Retinal pigment epithelial cell (primary cell): ENCODE measurements around the gene TYW3.

Experiments
- DNase-seq: peaks from one replicate; pipeline ENCODE4 v3.0.0-alpha.2; 2010; ENCODE audit warnings: low read depth
- H3K4me3 ChIP-seq: 2 replicates; pipeline ENCODE4 v1.5.1; 2011; ENCODE audit warnings: mild to moderate bottlenecking, low read length, control low read depth, moderate library complexity
- CTCF ChIP-seq: conservative IDR thresholded peaks from 2 replicates; pipeline ENCODE4 v1.5.1; 2011; ENCODE audit warnings: low read depth, low read length, control low read depth, inconsistent platforms

Gene TYW3

GRCh38 chr1:74693473-74693872 is 39.5 kb upstream of the TYW3 start:
- no peak overlapping the region for H3K4me3 ChIP-seq
- no peak for TF ChIP-seq CTCF
- no peak for DNase-seq

DNA sequence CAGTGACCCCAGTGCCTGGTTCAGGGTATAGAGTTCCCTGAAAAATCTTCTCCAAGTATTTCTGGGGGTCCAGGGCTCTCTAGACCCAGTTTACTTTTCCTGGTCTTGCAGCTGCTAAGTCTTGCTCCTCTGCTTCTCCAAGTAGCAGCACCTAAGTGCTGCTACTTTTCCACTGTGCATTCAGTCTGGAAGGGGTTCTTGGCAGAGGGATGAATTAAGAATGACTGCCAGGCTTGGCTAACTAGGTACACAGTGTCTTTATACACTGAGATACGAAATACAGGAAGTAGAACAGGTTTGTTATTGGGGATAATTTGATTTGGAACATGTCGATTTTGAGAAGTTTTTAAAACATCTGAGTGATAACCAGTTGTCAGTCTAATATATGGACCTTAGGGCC is 35.1 kb upstream of the TYW3 start:
- no peak for TF ChIP-seq CTCF
- no peak for DNase-seq

GRCh38 chr1:74699331-74699730 is 33.6 kb upstream of the TYW3 start:
- DNase-seq, result no peak
- H3K4me3 ChIP-seq, result no peak overlapping the region
- TF ChIP-seq CTCF, result no peak

More for the DNA sequence above, 35.1 kb upstream of the TYW3 start:
- no peak overlapping the region for H3K4me3 ChIP-seq

DNA sequence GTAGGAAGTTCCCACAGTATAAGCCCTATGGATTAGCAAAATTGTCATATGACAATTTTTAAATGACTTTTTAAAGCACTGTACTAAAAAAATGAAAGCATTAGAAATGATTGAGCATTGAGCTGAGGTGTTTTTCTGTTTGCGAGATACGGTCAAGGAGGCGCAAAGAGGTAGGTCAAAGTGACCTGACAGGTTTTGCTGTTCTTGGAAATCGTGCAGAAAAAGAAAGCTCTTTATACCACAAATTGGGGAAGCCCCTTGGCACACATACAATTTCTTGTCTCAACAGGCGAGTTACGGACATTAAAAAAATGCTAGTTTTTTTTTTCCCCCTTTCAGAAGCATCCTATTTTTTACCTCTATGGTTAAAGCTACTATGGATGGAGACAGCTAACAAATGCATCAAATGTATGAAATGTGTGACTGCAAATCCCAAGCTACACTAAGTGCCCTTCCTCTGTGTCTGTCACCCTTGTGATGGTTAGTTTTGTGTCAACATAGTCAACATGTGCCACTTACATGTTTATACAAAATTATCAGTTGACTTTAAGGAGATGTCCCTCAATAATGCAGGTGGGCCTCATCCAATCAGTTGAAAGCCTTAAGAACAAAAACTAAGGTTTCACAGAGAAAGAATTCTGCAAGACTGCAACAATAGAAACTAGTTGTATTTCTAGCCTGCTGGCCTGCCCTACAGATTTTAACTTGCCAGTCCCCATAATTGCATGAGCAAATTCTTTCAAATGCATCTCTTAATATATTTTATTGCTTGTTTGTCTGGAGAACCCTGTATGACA is 29.4 kb upstream of the TYW3 start:
- TF ChIP-seq CTCF, result no peak
- H3K4me3 ChIP-seq, result no peak overlapping the region
- no peak for DNase-seq

DNA sequence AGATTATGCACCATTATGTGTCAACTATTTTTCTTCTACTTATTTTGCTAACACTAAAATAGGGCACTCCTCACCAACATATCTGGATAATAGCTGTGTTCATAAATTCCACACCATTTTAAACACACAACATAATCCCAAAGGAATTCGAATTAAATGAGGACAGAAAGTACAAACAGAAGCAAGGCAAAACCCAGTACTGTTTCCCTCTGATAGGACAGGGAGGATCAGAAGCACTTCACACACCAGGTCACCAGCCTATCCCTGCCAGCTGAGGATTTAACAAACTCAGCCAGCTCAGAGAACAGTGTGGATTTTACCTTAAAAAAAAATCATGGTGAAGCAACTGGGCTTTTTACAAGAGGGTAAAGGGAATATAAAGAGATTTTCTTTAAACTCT is 20.1 kb upstream of the TYW3 start:
- DNase-seq, result peak; percentile 87
- H3K4me3 ChIP-seq, result no peak overlapping the region
- TF ChIP-seq CTCF, result no peak

- H3K4me3 ChIP-seq, result no peak overlapping the region
- TF ChIP-seq CTCF, result no peak
- no peak for DNase-seq
Measured at GRCh38 chr1:74713849-74714248, 19.1 kb upstream of the TYW3 start.
